NCI-H1092 (cell line): ENCODE data around the gene UBL4B.

Source experiments
- DNase-seq: peaks from one replicate; lab custom pipeline; 2025; lab: John Stamatoyannopoulos, UW

UBL4B gene

GRCh38 chr1:110155878-110156522, 43.8 kb downstream of the UBL4B start:
- no peak for DNase-seq

GRCh38 chr1:110158261-110158660, 46.0 kb downstream of the UBL4B start:
- no peak for DNase-seq

GRCh38 chr1:110159168-110159567, 46.9 kb downstream of the UBL4B start:
- DNase-seq = no peak

- no peak for DNase-seq
These were observed 48.4 kb downstream of the UBL4B start for GRCh38 chr1:110160538-110161100.

- no peak for DNase-seq
These were observed 48.9 kb downstream of the UBL4B start for GRCh38 chr1:110161165-110161564.

GRCh38 chr1:110161849-110162248, 49.6 kb downstream of the UBL4B start:
- peak; percentile 61 for DNase-seq
